Esophagus muscularis mucosa (tissue), 4 donors: ENCODE measurements around the gene KCNIP3. TPM values are rescaled to one million over a fixed set of nuclear protein-coding genes. Genes with fewer than 3 reads are reported as not detected.

Experiments used
- DNase-seq: peaks from one replicate; pipeline ENCODE4 v3.0.0-alpha.2; 2017; ENCODE audit errors: extremely low spot score
- H3K27ac ChIP-seq, 4 donors: fragments of 200-600 bp; sonication (generic); replicated peaks in 1 of 4; 1 replicate in 3 of 4; 2 replicates in 1 of 4; pipeline ENCODE4 v1.5.1; 2016 to 2019; ENCODE audit warnings: mild to moderate bottlenecking in 1 of 4
- H3K27me3 ChIP-seq, 4 donors: fragments of 200-600 bp; sonication (generic); one replicate each; pipeline versions ENCODE4 v1.5.1 to v1.6.0; 2016 to 2019
- H3K36me3 ChIP-seq, 4 donors: fragments of 200-600 bp; sonication (generic); one replicate each; pipeline ENCODE4 v1.5.1; 2016 to 2019
- H3K4me1 ChIP-seq, 4 donors: fragments of 200-600 bp; sonication (generic); one replicate each; pipeline ENCODE4 v1.5.1; 2016 to 2019
- H3K4me3 ChIP-seq, 4 donors: fragments of 200-600 bp; sonication (generic); 1 replicate in 2 of 4; 2 replicates in 2 of 4; pipeline ENCODE4 v1.5.1; 2016 to 2019; ENCODE audit warnings: mild to moderate bottlenecking in 4 of 4, moderate library complexity in 1 of 4
- H3K9me3 ChIP-seq, 4 donors: fragments of 200-600 bp; sonication (generic); 1 replicate in 3 of 4; 2 replicates in 1 of 4; pipeline ENCODE4 v1.5.1; 2016 to 2019
- EP300 ChIP-seq: sonication (generic); formaldehyde crosslinking; IDR thresholded peaks from one replicate; pipeline ENCODE4 v1.6.1; 2017; ENCODE audit warnings: antibody characterized with exemption
- POLR2A ChIP-seq: fragments of 450-650 bp; IDR thresholded peaks from one replicate; pipeline ENCODE4 v1.6.1; 2017; ENCODE audit warnings: antibody characterized with exemption, moderate library complexity, mild to moderate bottlenecking, low read depth
- POLR2AphosphoS5 ChIP-seq, 2 donors: sonication (generic); formaldehyde crosslinking; IDR thresholded peaks; one replicate each; pipeline ENCODE4 v1.6.1; 2017; ENCODE audit warnings: antibody characterized with exemption in 2 of 2
- WGBS: methylation state at CpG from one replicate; pipeline ENCODE4 v1.1.5; 2018; 5-methylcytosine and 5-hydroxymethylcytosine counted together
- intact Hi-C: fragments of 100-400 bp; cut with DNase I; formaldehyde crosslinking; loops from one replicate; pipeline ENCODE4 v1.15.1; 2023
- total RNA-seq, 4 donors: library from RNA; depleted of rRNA; stranded (reverse); fragments of >200 nt; gene quantifications; one replicate each; pipeline versions ENCODE4 v1.1.0 to v1.2.1, GENCODE V29; 2016
- TF ChIP-seq, protein P1 (sequence below), 3 experiments: fragments of 200-600 bp in 2 of 3; fragments of 450-650 bp in 1 of 3; sonication (generic) in 2 of 3; IDR thresholded peaks; one replicate each; pipeline ENCODE4 v1.5.1; 2017 to 2019; ENCODE audit warnings: antibody characterized with exemption in 3 of 3, mild to moderate bottlenecking in 2 of 3, moderate library complexity in 1 of 3

The KCNIP3 gene
- total RNA-seq, 4 donors from 2014 or later: 15.8 to 29.9 (median 23.0) TPM

DNA sequence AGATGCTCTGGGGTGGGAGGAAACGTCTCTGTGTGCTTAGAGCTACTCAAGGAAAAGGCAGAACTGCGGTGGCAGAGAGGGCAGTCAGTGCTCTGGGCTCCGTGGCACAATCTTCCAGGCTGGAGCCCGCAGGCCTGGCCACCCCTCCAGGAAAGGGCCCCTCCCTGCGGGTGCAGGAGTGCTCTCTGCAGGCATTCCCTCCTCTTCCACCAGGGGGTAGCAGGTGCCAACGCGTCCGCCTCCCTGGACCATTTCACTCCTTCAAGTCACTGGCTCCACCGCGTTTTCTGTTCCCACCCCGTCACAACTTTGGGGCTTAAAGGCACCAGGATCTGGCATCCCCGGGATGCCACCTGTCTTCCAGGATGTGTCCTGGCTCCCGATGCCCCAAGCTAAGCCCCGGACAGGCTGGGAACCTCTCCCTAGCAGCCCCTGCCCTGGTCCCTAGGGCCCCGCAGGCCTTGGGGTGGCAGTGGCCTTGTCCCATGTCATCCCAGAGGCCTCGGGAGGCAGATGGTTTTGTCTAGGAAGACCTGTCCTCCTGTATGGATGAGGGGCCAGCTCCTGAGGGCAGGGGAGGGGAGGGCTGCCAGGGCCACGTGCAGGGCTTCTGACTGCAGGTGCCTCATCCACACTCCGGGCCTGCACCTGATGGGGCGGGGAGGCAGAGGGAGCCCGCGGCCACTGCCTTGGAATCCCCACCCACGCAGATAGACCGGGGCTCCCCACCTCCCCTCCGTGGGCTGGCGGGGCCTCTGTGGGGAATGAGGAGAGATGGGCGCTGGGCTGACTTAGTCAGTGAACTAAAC is 26.4 kb downstream of the KCNIP3 start:
- Histone ChIP-seq H3K36me3 (no peaks in the 10 kb centered on the region), H3K27ac (no peak overlapping the region), H3K4me1 (no peaks in the 10 kb centered on the region), H3K9me3 (no peaks in the 10 kb centered on the region), H3K27me3 (no peaks in the 10 kb centered on the region), H3K4me3 (no peak overlapping the region)
- no peak for DNase-seq
- TF ChIP-seq, protein P1, sequence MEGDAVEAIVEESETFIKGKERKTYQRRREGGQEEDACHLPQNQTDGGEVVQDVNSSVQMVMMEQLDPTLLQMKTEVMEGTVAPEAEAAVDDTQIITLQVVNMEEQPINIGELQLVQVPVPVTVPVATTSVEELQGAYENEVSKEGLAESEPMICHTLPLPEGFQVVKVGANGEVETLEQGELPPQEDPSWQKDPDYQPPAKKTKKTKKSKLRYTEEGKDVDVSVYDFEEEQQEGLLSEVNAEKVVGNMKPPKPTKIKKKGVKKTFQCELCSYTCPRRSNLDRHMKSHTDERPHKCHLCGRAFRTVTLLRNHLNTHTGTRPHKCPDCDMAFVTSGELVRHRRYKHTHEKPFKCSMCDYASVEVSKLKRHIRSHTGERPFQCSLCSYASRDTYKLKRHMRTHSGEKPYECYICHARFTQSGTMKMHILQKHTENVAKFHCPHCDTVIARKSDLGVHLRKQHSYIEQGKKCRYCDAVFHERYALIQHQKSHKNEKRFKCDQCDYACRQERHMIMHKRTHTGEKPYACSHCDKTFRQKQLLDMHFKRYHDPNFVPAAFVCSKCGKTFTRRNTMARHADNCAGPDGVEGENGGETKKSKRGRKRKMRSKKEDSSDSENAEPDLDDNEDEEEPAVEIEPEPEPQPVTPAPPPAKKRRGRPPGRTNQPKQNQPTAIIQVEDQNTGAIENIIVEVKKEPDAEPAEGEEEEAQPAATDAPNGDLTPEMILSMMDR (IDR thresholded peaks at IDR 0.05): peak; percentile 31 to 42 (median 35)
- TF ChIP-seq POLR2A (no peak), POLR2AphosphoS5 (IDR thresholded peaks at IDR 0.05) (no peak), EP300 (no peak)
- intact Hi-C loops: no loop called here
- 66% methylated on average over 19 of the region's 26 CpGs for WGBS

DNA sequence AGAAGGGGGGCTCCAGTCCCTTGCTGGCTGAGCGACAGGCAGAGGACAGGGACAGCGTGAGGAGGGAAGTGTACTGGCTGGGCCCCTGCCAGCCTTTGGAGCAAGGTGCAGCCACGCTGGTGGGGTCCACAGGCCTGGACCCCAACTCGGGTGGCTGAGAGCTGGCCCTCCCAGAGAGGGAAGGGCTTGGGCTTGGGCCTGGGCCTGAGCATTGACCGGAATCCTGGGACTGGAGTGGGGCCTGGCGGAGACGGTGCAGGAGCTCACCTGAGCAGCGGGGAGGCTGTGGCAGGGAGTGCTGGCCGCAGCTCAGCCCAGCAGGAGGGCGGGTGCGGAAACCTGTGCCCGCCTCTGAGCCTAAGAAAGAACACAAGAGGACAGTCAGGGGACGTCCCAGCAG is 27.9 kb downstream of the KCNIP3 start:
- H3K4me1 ChIP-seq: no peaks in the 10 kb centered on the region
- no peak overlapping the region for H3K4me3 ChIP-seq
- no peak for TF ChIP-seq POLR2AphosphoS5 (IDR thresholded peaks at IDR 0.05)
- TF ChIP-seq, protein P1 (IDR thresholded peaks at IDR 0.05): no peak
- no peak for TF ChIP-seq POLR2A
- TF ChIP-seq EP300: no peak
- WGBS: 85% methylated on average over 5 of the region's 13 CpGs
- intact Hi-C loops: no loop called here
- H3K36me3 ChIP-seq: no peaks in the 10 kb centered on the region
- H3K9me3 ChIP-seq: no peaks in the 10 kb centered on the region
- H3K27ac ChIP-seq: no peak overlapping the region
- no peaks in the 10 kb centered on the region for H3K27me3 ChIP-seq
- DNase-seq: no peak

DNA sequence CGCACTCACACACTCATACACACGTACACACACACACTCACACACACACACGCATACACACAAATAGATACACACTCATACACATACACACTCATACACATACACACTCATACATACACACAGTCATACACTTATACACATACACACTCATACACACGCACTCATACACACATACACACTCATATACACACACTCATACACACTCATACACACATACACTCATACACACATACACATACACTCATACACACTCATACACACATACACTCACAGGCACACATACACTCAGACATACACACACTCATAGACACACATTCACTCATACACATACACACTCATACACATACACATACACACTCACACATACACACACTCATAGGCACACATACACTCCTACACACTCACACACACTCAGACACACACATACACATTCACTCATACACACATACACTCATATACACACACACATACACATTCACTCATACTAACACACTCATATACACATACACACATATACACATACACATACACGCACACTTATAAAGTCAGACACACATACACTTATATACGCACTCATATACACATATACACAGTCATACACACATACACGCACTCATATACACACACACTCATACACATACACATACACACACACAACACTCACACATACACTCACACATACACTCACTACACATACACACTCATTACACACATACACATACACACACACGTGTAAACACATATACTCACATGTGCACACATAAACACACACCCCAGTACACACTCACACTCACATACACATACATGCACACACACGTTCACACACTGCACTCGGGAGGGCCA is 28.7 kb downstream of the KCNIP3 start:
- no peaks in the 10 kb centered on the region for H3K36me3 ChIP-seq
- no peak overlapping the region for H3K4me3 ChIP-seq
- H3K27me3 ChIP-seq: no peaks in the 10 kb centered on the region
- intact Hi-C loops: no loop called here
- no peak overlapping the region for H3K27ac ChIP-seq
- no peaks in the 10 kb centered on the region for H3K9me3 ChIP-seq
- H3K4me1 ChIP-seq: no peaks in the 10 kb centered on the region
- TF ChIP-seq EP300: no peak
- TF ChIP-seq, protein P1 (IDR thresholded peaks at IDR 0.05): no peak
- TF ChIP-seq POLR2A: no peak
- no peak for TF ChIP-seq POLR2AphosphoS5 (IDR thresholded peaks at IDR 0.05)
- whole genome bisulfite sequencing: 89% methylated on average over 10 of the region's 10 CpGs
- no peak for DNase-seq

DNA sequence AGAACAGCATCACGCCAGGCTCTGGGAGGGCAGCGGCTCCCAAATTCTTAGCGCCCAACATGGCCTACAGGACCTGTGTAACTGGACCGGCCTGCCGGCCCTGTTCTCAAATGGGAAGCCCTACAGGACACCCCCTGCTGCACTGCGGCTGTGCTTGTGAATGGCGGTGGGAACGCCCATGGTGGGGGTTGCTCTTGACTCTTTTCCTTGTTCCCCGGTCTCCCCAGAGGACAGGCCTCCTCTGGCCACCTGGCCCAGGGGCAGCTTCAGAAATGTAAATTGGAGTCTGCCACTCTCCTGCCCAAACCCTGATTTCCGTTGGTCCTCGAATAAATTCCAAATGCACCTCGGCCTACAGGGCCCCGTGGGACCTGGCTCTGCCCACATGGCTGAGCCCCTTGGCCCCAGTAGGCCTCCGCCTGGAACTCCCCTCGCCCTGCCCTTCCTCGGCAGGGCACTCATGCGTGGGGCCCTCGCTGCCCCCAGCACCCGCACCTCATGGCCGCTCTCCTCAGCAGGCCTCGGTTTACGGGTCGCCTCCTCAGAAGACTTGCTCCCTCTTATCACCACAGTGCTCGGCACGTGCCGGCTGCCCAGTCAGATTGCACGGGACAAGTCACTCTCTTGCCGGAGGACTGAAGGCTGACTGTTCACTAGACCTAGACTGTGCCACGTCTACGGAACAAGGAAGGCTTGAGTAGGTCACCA is 29.4 kb downstream of the KCNIP3 start:
- Histone ChIP-seq H3K27me3 (no peaks in the 10 kb centered on the region), H3K36me3 (no peaks in the 10 kb centered on the region), H3K27ac (no peak overlapping the region), H3K4me1 (no peaks in the 10 kb centered on the region), H3K4me3 (no peak overlapping the region), H3K9me3 (no peaks in the 10 kb centered on the region)
- no peak for DNase-seq
- intact Hi-C loops: no loop called here
- 90% methylated on average over 26 of the region's 30 CpGs for WGBS
- TF ChIP-seq POLR2AphosphoS5 (IDR thresholded peaks at IDR 0.05): no peak
- TF ChIP-seq, protein P1 (IDR thresholded peaks at IDR 0.05): no peak
- no peak for TF ChIP-seq EP300
- no peak for TF ChIP-seq POLR2A
